Neutrophil (primary cell): Measurements from ENCODE around the gene TP53BP2.

Source experiments
- H3K27ac ChIP-seq: fragments of 200-600 bp; sonication (generic); 2 replicates; pipeline ENCODE4 v1.5.1; 2016; ENCODE audit warnings: mild to moderate bottlenecking, moderate library complexity
- H3K27me3 ChIP-seq: fragments of 200-600 bp; sonication (generic); 2 replicates; pipeline ENCODE4 v1.6.0; 2016; ENCODE audit warnings: mild to moderate bottlenecking
- H3K36me3 ChIP-seq: fragments of 200-600 bp; sonication (generic); 2 replicates; pipeline ENCODE4 v1.5.1; 2017
- H3K4me1 ChIP-seq, 2 experiments: fragments of 200-600 bp in 1 of 2; sonication (generic) in 1 of 2; 1 replicate in 1 of 2; 2 replicates in 1 of 2; pipeline versions ENCODE4 v1.5.1 to v1.6.1; 2013 to 2016; ENCODE audit warnings: low read depth in 1 of 2, low read length in 1 of 2, mild to moderate bottlenecking in 1 of 2, moderate library complexity in 1 of 2; ENCODE audit not compliant: control insufficient read depth in 1 of 2, insufficient read depth in 1 of 2
- H3K4me3 ChIP-seq, 2 experiments: fragments of 200-600 bp in 1 of 2; sonication (generic) in 1 of 2; 1 replicate in 1 of 2; 2 replicates in 1 of 2; pipeline ENCODE4 v1.5.1; 2013 to 2016; ENCODE audit warnings: low read depth in 1 of 2, low read length in 1 of 2, mild to moderate bottlenecking in 1 of 2, moderate library complexity in 1 of 2
- H3K9me3 ChIP-seq: fragments of 200-600 bp; sonication (generic); 2 replicates; pipeline ENCODE4 v1.5.1; 2016
- TF ChIP-seq, protein P1 (sequence below): fragments of 200-600 bp; sonication (generic); IDR thresholded peaks from 2 replicates; pipeline ENCODE4 v1.5.1; 2016; ENCODE audit warnings: antibody characterized with exemption

TP53BP2 gene

DNA sequence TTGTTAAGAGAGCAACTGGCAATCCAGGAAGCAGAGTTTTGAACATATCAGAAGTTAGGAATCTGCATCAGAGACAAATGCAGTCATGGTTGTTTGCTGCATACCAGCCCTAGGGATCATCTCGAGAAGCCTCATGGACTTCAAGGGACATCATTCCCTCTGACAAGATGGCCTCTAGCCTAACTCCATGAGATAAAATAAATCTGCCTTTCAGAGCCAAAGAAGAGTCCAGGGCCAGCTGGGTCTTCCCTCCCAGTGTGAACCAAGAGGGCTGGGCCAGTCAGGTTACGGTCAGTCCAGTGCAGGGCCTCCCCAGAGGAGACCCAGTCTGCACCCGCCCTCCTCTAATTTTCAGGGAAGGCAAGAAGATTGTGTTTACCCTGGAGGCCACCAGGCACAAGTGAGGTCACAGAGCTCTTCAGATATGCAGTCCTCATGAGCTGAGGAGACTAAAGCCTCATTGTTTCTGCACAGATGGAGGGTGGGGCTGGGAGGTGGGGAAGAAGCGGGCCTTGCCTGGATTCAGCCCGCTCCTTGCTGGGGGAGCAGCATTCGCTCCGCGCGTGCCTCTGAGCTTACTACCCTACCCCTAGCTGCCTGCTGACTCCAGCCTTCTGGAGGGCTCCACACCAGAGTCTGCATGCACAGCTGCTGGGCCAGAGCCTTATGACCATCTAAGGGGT, 80.6 kb downstream of the TP53BP2 start:
- H3K4me3 ChIP-seq = no peak overlapping the region
- H3K27me3 ChIP-seq = no peaks in the 10 kb centered on the region
- H3K9me3 ChIP-seq = no peaks in the 10 kb centered on the region
- TF ChIP-seq, protein P1, sequence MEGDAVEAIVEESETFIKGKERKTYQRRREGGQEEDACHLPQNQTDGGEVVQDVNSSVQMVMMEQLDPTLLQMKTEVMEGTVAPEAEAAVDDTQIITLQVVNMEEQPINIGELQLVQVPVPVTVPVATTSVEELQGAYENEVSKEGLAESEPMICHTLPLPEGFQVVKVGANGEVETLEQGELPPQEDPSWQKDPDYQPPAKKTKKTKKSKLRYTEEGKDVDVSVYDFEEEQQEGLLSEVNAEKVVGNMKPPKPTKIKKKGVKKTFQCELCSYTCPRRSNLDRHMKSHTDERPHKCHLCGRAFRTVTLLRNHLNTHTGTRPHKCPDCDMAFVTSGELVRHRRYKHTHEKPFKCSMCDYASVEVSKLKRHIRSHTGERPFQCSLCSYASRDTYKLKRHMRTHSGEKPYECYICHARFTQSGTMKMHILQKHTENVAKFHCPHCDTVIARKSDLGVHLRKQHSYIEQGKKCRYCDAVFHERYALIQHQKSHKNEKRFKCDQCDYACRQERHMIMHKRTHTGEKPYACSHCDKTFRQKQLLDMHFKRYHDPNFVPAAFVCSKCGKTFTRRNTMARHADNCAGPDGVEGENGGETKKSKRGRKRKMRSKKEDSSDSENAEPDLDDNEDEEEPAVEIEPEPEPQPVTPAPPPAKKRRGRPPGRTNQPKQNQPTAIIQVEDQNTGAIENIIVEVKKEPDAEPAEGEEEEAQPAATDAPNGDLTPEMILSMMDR = no peak
- H3K27ac ChIP-seq = no peak overlapping the region
- no peaks in the 10 kb centered on the region for H3K36me3 ChIP-seq
- H3K4me1 ChIP-seq = peaks cover 0 to 4% of the 10 kb centered on the region in 2 experiments

- Histone ChIP-seq H3K4me1 (peaks cover 0 to 4% of the 10 kb centered on the region in 2 experiments), H3K4me3 (no peak overlapping the region), H3K27me3 (no peaks in the 10 kb centered on the region), H3K27ac (no peak overlapping the region), H3K36me3 (no peaks in the 10 kb centered on the region), H3K9me3 (no peaks in the 10 kb centered on the region)
- TF ChIP-seq, protein P1 = no peak
These were observed 81.9 kb downstream of the TP53BP2 start for GRCh38 chr1:223763881-223764280.

DNA sequence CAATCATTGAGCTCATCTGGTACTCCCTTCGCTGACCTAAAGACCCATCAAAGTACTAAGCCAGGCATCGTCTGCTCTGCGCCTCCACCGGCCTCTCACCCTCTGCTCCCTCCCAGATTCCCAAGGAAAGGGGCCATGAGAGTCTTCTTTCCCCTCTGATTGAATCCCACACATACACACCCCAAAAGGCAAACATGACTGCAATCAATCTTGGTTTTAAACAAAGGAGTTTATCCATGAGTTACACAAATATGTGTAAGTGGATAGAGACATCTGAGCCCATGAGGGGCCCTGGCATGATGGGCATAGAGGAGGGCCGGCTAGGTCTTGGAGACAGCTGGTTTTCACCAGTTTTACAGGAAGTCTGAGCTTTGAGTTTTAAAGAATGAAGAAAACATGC, 82.5 kb downstream of the TP53BP2 start:
- Histone ChIP-seq H3K27me3 (no peaks in the 10 kb centered on the region), H3K36me3 (no peaks in the 10 kb centered on the region), H3K4me3 (no peak overlapping the region), H3K9me3 (no peaks in the 10 kb centered on the region), H3K27ac (no peak overlapping the region), H3K4me1 (peaks cover 0 to 4% of the 10 kb centered on the region in 2 experiments)
- TF ChIP-seq, protein P1 = no peak

- no peaks in the 10 kb centered on the region for H3K9me3 ChIP-seq
- H3K27me3 ChIP-seq = no peaks in the 10 kb centered on the region
- H3K36me3 ChIP-seq = no peaks in the 10 kb centered on the region
- no peak overlapping the region for H3K27ac ChIP-seq
- TF ChIP-seq, protein P1 = no peak
- H3K4me1 ChIP-seq = peaks cover 0 to 4% of the 10 kb centered on the region in 2 experiments
- H3K4me3 ChIP-seq = no peak overlapping the region
These were observed 84.3 kb downstream of the TP53BP2 start for GRCh38 chr1:223761411-223761810.

DNA sequence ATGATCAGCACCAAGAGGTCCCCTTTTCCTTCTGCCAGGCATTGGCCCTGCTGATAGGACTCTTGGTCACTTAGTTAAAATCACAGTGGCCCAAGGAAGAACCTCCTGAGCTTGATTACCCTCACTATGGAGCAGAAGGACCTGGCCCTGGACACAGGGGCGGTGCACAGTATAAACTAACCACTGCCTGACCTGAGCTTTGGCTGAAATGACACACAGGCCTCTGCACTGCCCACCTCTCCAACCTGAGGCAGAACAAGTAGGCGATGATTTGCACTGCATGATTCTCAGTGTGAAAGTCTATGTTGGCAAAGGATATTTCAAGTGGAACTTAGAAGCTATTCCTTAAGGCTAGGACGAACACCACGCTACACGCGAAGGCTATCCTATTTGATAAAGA, 84.9 kb downstream of the TP53BP2 start:
- no peaks in the 10 kb centered on the region for H3K9me3 ChIP-seq
- H3K4me3 ChIP-seq = no peak overlapping the region
- peaks cover 0 to 4% of the 10 kb centered on the region in 2 experiments for H3K4me1 ChIP-seq
- TF ChIP-seq, protein P1 = no peak
- H3K36me3 ChIP-seq = no peaks in the 10 kb centered on the region
- no peaks in the 10 kb centered on the region for H3K27me3 ChIP-seq
- H3K27ac ChIP-seq = no peak overlapping the region
